Smooth muscle cell (in vitro differentiated cells): Measurements from ENCODE around the gene ASS1. TPM values are rescaled to one million over a fixed set of nuclear protein-coding genes. Genes with fewer than 3 reads are reported as not detected.

Experiments used
- DNase-seq: peaks from one replicate; lab custom pipeline; 2025; ENCODE audit not compliant: unreplicated experiment; lab: John Stamatoyannopoulos, UW
- H2AFZ ChIP-seq: fragments of 200-600 bp; sonication (generic); 2 replicates; pipeline ENCODE4 v1.6.0; 2016; ENCODE audit warnings: antibody characterized with exemption, low read depth, mild to moderate bottlenecking
- H3F3A ChIP-seq: fragments of 200-600 bp; sonication (generic); 2 replicates; pipeline ENCODE4 v1.6.0; 2017; ENCODE audit warnings: antibody characterized with exemption, low read depth
- H3K27ac ChIP-seq: fragments of 200-600 bp; sonication (generic); 2 replicates; pipeline ENCODE4 v1.5.1; 2016; ENCODE audit warnings: low read depth, mild to moderate bottlenecking
- H3K27me3 ChIP-seq: fragments of 200-600 bp; sonication (generic); 2 replicates; pipeline ENCODE4 v1.6.1; 2016; ENCODE audit warnings: low read depth, mild to moderate bottlenecking
- H3K36me3 ChIP-seq: fragments of 200-600 bp; sonication (generic); 2 replicates; pipeline ENCODE4 v1.5.1; 2016; ENCODE audit warnings: low read depth
- H3K4me1 ChIP-seq: fragments of 200-600 bp; sonication (generic); 2 replicates; pipeline ENCODE4 v1.5.1; 2016; ENCODE audit warnings: low read depth
- H3K4me2 ChIP-seq: fragments of 200-600 bp; sonication (generic); 2 replicates; pipeline ENCODE4 v1.6.0; 2016; ENCODE audit warnings: mild to moderate bottlenecking
- H3K4me3 ChIP-seq: fragments of 200-600 bp; sonication (generic); 2 replicates; pipeline ENCODE4 v1.5.1; 2016; ENCODE audit warnings: mild to moderate bottlenecking
- H3K79me2 ChIP-seq: fragments of 200-600 bp; sonication (generic); 2 replicates; pipeline ENCODE4 v1.6.0; 2016; ENCODE audit warnings: low read depth, mild to moderate bottlenecking
- H3K9ac ChIP-seq: fragments of 200-600 bp; sonication (generic); 2 replicates; pipeline ENCODE4 v1.6.0; 2016; ENCODE audit warnings: low read depth
- H3K9me3 ChIP-seq: fragments of 200-600 bp; sonication (generic); replicated peaks from 2 replicates; pipeline ENCODE4 v1.5.1; 2016; ENCODE audit warnings: low read depth
- H4K20me1 ChIP-seq: fragments of 200-600 bp; sonication (generic); 2 replicates; pipeline ENCODE4 v1.6.0; 2016; ENCODE audit warnings: low read depth
- WGBS: methylation state at CpG from one replicate; pipeline ENCODE4 v1.1.7; 2016; ENCODE audit warnings: low lambda C conversion rate; 5-methylcytosine and 5-hydroxymethylcytosine counted together
- polyA plus RNA-seq: library from polyadenylated mRNA; unstranded; fragments of >200 nt; fragmentation: Nextera tagmentation; extraction: Ambion mirVana; gene quantifications from 2 replicates; pipeline ENCODE4 v1.2.1, GENCODE V29; 2016
- total RNA-seq: library from RNA; depleted of rRNA; stranded (reverse); fragments of >200 nt; gene quantifications from 2 replicates; pipeline ENCODE4 v1.2.3, GENCODE V29; 2014
- TF ChIP-seq, protein P1 (sequence below): fragments of 200-600 bp; sonication (generic); IDR thresholded peaks from 2 replicates; pipeline ENCODE4 v1.5.1; 2017; ENCODE audit warnings: borderline replicate concordance, mild to moderate bottlenecking, antibody characterized with exemption; ENCODE audit not compliant: insufficient read depth, poor library complexity, severe bottlenecking

ASS1 gene
- total and polyA plus RNA-seq, 2 experiments from 2014 or later: 78.2 to 81.5 TPM

DNA sequence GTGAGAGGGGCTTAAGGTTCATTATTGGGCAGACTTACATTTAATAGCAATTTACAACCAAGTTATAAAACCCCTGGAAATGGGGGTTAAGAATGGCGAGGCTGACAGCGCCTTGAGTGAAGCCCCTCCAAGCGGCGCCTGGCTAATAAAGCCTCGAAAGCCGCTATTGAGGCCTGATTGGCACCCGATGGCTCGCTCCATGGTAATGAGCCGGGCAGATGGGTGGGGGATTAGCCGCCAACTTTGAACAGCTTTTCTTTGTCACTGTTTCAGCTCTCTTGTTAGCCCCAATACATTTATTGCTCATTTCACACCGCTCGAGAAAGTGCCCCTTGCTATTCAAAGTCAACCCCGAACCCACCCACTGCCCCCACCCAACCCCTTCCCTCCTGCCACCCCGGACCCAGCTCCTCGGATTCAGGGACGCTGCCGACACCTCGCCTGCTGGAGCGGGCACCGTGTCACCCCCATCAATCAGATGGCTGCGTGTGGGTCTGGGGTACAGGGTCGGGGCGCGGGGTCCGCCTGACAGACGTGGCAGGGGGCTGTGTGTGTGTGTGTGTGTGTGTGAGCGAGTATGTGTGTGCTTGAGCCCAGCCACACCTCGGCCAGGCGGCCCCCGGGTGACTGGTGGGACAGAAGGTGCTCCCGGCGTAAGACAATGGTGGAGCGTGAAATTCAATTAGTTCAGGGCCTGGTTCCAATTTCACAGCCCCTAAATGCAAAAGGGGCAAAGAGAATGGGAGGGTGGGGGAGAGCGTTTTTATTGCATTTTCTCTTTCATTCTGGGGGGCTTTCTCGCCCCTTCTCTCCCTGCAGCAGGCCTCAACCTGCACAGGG lies 34.2 kb downstream of the ASS1 start:
- Histone ChIP-seq H3K4me1 (peaks cover 16% of the 10 kb centered on the region), H3K4me3 (no peak overlapping the region), H3K79me2 (no peaks in the 10 kb centered on the region), H3K9me3 (no peaks in the 10 kb centered on the region), H3K27me3 (no peaks in the 10 kb centered on the region), H4K20me1 (no peaks in the 10 kb centered on the region), H3K36me3 (no peaks in the 10 kb centered on the region), H3F3A (no peaks in the 10 kb centered on the region), H3K27ac (no peak overlapping the region), H3K4me2 (no peak overlapping the region), H3K9ac (no peak overlapping the region), H2AFZ (no peak overlapping the region)
- TF ChIP-seq, protein P1, sequence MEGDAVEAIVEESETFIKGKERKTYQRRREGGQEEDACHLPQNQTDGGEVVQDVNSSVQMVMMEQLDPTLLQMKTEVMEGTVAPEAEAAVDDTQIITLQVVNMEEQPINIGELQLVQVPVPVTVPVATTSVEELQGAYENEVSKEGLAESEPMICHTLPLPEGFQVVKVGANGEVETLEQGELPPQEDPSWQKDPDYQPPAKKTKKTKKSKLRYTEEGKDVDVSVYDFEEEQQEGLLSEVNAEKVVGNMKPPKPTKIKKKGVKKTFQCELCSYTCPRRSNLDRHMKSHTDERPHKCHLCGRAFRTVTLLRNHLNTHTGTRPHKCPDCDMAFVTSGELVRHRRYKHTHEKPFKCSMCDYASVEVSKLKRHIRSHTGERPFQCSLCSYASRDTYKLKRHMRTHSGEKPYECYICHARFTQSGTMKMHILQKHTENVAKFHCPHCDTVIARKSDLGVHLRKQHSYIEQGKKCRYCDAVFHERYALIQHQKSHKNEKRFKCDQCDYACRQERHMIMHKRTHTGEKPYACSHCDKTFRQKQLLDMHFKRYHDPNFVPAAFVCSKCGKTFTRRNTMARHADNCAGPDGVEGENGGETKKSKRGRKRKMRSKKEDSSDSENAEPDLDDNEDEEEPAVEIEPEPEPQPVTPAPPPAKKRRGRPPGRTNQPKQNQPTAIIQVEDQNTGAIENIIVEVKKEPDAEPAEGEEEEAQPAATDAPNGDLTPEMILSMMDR: no peak
- WGBS: 94% methylated on average over 30 of the region's 35 CpGs
- DNase-seq: no peak

DNA sequence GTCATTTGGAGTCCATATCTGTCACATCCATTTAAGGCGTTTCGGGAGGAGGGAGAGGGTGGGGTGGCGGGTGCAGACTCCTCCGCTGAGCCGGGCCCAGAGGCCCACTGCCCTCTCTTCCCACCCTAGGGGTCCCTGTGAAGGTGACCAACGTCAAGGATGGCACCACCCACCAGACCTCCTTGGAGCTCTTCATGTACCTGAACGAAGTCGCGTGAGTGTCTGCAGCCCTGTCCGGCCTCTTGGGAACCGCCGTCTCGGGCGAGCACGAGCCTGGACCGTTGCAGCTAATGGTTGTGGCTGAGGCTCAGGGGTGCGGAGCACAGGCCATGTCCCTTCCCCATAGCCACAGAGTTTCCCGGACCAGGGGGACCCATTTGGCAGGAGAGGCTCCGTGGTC lies 34.8 kb downstream of the ASS1 start:
- Histone ChIP-seq H3K27me3 (no peaks in the 10 kb centered on the region), H3K9me3 (no peaks in the 10 kb centered on the region), H3K4me2 (no peak overlapping the region), H3K4me3 (no peak overlapping the region), H2AFZ (no peak overlapping the region), H3K4me1 (peaks cover 16% of the 10 kb centered on the region), H3F3A (no peaks in the 10 kb centered on the region), H3K36me3 (no peaks in the 10 kb centered on the region), H4K20me1 (no peaks in the 10 kb centered on the region), H3K9ac (no peak overlapping the region), H3K27ac (no peak overlapping the region), H3K79me2 (no peaks in the 10 kb centered on the region)
- TF ChIP-seq, protein P1: no peak
- WGBS: 96% methylated on average over 19 of the region's 19 CpGs
- no peak for DNase-seq

DNA sequence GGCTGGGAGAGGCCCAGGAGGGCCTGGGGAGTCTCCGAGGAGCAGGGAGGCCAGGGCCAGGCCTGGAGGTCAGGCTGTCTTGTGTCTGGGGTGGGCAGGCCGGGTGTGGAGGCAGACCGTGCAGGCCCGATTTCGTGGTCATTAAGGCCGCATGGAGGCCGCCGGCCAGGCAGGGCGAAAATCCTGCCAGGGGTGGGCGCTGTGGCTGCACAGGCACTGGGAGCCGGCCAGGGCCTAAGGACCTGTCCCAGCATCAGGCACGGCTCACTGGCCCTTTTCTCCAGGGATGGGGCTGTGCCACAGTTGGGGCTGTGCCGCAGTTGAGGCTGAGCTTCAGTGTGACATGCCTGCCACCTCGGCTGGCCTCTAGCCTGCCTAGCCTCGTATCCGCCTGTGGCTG lies 35.9 kb downstream of the ASS1 start:
- WGBS: 77% methylated on average over 16 of the region's 16 CpGs
- TF ChIP-seq, protein P1: no peak
- H4K20me1 ChIP-seq: no peaks in the 10 kb centered on the region
- no peaks in the 10 kb centered on the region for H3K36me3 ChIP-seq
- H3K79me2 ChIP-seq: no peaks in the 10 kb centered on the region
- H3K27me3 ChIP-seq: no peaks in the 10 kb centered on the region
- no peaks in the 10 kb centered on the region for H3K9me3 ChIP-seq
- no peak overlapping the region for H2AFZ ChIP-seq
- H3K4me3 ChIP-seq: no peak overlapping the region
- H3K4me1 ChIP-seq: peaks cover 16% of the 10 kb centered on the region
- H3F3A ChIP-seq: no peaks in the 10 kb centered on the region
- no peak for DNase-seq
- no peak overlapping the region for H3K9ac ChIP-seq
- no peak overlapping the region for H3K27ac ChIP-seq
- no peak overlapping the region for H3K4me2 ChIP-seq

DNA sequence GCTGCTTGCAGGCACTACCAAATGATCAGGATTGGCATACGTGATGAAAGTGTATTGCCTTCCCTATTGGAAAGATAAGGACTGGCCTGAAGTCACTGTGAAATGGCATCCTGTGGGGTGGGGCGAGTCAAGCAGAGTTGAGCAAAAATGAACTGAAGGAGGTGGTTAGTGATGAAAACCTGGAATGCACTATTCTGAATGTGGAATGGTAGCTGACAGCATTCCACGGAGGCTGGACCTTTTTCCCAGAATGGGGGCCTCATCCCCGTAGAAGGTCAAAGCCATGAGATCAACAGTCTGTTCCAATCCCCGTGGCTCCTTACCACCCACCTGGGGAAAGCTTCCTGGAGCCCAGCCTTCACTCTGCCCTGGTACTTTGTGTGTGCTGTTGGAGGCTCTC lies 37.7 kb downstream of the ASS1 start:
- no peaks in the 10 kb centered on the region for H3K9me3 ChIP-seq
- peaks cover 16% of the 10 kb centered on the region for H3K4me1 ChIP-seq
- no peak overlapping the region for H3K4me3 ChIP-seq
- no peak overlapping the region for H3K4me2 ChIP-seq
- no peak for DNase-seq
- no peak overlapping the region for H3K27ac ChIP-seq
- no peaks in the 10 kb centered on the region for H3K36me3 ChIP-seq
- H3F3A ChIP-seq: no peaks in the 10 kb centered on the region
- TF ChIP-seq, protein P1: no peak
- H3K27me3 ChIP-seq: no peaks in the 10 kb centered on the region
- 82% methylated on average over 5 of the region's 5 CpGs for WGBS
- H3K79me2 ChIP-seq: no peaks in the 10 kb centered on the region
- no peak overlapping the region for H3K9ac ChIP-seq
- no peaks in the 10 kb centered on the region for H4K20me1 ChIP-seq
- H2AFZ ChIP-seq: no peak overlapping the region
